DMS153 treated with DMSO at 0.1 percent for 48 hours (cell line): ENCODE data around the gene FCHSD2.
"Not testable (repeated sequence)": the region's sequence is repeated elsewhere in the genome, so short reads cannot be mapped to it uniquely, and the experiment has no call there.

Experiments used
- DNase-seq: peaks from one replicate; lab custom pipeline; 2025; ENCODE audit not compliant: unreplicated experiment; lab: John Stamatoyannopoulos, UW

The FCHSD2 gene

GRCh38 chr11:73072935-73073481 is 69.1 kb downstream of the FCHSD2 start:
- peak; percentile 14 for DNase-seq

DNA sequence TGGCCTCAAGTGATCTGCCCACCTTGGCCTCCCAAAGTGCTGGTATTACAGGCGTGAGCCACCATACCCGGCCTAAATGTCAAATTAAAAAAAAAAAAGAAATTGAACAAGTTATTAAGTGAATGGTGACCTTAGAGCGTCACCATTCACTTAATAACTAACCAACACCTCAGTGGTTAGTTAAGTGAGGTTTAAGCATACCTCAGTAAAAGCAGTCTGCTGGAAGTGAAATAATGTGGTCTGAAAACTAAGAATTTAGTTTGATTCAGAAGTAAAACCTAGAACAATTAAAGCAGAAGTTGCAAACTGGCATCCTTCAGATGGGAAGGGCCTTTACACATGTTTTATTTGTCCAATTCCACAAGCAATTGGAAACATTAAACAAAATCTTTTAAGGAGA is 71.5 kb downstream of the FCHSD2 start:
- DNase-seq: no peak

DNA sequence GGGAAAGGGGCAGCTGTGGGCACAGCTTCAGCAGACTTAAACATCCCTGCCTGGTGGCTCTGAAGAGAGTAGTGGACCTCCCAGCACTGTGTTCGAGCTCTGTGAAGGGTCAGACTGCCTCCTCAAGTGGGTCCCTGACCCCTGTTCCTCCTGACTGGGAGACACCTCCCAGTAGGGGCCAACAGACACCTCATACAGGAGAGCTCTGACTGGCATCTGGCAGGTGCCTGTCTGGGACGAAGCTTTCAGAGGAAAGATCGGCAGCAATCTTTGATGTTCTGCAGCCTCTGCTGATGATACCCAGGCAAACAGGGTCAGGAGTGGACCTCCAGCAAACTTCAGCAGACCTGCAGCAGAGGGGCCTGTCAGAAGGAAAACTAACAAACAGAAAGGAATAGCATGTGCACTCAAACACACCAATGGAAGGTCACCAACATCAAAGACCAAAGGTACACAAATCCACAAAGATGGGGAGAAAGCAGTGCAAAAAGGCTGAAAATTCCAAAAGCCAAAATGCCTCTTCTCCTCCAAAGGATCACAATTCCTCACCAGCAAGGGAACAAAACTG is 80.2 kb downstream of the FCHSD2 start:
- not testable (repeated sequence) for DNase-seq

- not testable (repeated sequence) for DNase-seq
These were observed 80.7 kb downstream of the FCHSD2 start for GRCh38 chr11:73061434-73061833.

DNA sequence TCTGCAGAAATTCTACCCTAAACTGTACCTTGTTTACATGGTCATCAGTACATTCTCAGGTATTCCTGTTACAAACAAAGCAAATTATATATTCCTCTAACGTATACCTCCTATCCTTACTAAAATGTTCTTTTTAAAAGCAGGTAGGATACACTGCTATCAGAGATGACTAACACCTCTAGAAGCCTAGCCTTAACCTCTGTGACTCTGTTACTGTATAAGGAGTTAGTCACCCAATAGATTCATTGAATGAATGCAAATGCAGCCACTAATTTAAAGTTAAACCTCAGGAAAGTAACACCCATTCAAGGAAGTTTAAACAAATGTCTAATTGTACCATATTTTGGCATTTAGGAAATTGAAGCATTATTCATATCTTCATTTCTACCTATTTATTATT is 82.2 kb downstream of the FCHSD2 start:
- DNase-seq: no peak

GRCh38 chr11:73058989-73059674 is 83.0 kb downstream of the FCHSD2 start:
- no peak for DNase-seq

- DNase-seq: no peak
These were observed 86.3 kb downstream of the FCHSD2 start for GRCh38 chr11:73055655-73056354.

DNA sequence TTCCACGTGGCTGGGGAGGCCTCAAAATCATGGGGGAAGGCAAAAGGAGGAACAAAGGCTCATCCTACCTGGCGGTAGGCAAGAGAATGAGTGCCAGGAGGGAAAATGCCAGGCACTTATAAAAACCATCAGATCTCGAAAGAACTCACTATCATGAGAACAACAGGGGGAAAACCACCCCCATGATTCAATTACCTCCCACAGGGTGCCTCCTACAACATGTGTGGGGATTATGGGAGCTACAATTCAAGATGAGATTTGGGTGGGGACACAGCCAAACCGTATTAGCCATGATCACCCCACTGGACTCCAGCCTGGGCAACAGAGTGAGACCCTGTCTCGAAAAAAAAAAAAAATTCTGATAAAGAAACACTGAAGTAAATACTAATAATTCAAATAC is 87.1 kb downstream of the FCHSD2 start:
- no peak for DNase-seq

DNA sequence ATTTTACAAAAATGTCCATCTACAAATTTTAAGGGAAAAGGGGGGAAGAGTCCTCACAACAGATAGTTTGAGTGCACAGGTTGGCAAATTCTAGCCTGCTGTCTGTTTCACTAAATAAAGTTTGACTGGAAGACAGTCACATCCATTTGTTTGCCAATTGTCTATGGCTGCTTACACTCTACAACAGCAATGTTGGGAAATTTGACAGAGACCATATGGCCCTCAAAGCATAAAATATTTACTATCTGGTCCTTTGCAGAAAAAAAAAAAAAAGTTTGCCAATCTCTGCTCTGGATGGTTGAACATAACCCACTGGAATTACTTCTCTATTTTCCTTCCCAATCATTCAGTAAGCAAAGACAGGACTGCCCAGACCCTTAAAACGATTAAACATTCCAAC is 88.2 kb downstream of the FCHSD2 start:
- DNase-seq: no peak

DNA sequence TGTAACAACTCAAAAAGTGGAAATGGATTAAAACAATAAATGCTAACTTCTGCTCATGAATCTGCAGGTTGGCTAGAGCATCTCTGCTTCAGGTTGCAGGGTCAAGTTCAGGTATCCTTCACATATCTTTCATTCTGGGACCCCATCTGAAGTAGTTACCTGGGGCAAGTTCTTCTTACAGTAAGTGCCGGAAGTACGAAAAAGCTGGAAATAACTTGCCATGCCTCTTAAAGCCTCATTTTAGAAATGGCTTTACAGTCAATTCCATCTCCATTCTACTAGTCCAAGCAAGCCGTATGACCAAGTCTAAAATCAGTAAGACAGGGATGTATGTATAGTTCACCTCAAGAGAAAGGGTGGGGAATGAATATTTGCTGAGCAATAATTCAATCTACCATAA is 93.7 kb downstream of the FCHSD2 start:
- no peak for DNase-seq

GRCh38 chr11:73047773-73048371 is 94.2 kb downstream of the FCHSD2 start:
- DNase-seq: peak; percentile 9

DNA sequence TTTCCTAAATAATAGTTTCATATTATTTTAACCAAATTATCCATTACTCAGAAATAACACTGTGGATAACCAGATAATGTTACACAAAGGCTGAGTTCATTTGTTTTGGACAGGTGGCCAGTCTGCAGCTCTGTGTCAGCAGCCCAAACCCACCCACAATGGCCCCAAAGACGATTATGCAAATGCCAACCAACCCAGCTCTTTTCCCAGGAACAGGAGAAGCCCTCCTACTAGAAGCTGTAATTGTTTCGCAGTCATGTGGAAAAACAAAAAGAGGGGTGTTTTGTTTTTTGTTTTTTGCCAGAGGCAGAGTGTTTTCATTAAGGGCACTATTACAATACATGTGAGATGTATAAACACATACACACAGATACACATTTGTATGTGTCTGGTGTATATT is 102.1 kb downstream of the FCHSD2 start:
- DNase-seq: no peak

DNA sequence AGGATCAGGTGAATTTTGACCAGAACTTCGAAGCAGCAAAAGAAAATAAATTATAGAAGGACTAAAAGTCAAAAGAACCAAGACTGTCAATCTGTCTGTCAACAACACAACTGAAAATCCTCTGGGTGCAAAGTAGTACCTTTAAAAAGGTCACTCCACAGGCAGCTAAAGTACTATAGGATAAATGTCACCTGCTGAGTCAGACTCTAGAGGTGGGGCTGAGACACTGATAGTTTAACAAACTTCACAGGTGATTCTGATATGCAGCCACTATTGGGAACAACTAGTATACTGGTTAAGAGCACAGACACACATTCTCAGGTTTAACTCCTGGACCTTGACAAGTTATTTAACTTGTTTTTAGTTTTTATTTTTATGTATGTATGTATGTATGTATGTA is 107.3 kb downstream of the FCHSD2 start:
- DNase-seq: no peak

- DNase-seq: no peak
These were observed 107.8 kb downstream of the FCHSD2 start for GRCh38 chr11:73034331-73034730.

GRCh38 chr11:73030130-73030529 is 112.0 kb downstream of the FCHSD2 start:
- no peak for DNase-seq

- DNase-seq: no peak
These were observed 112.7 kb downstream of the FCHSD2 start for GRCh38 chr11:73029403-73029802.

GRCh38 chr11:73028611-73029010 is 113.5 kb downstream of the FCHSD2 start:
- no peak for DNase-seq

DNA sequence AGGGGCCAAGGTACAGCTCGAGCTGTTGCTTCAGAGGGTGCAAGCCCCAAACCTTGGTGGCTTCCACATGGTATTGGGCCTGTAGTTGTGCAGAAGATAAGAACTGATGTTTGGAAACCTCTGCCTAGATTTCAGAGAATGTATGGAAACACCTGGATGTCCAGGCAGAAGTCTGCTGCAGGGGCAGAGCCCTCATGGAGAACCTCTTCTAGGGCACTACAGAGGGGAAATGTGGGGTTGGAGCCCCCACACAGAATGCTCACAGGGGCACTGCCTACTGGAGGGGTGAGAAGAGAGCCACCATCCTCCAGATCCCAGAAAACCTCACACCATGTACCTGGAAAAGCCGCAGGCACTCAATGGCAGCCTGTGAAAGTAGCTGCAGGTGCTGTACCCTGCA is 114.3 kb downstream of the FCHSD2 start:
- not testable (repeated sequence) for DNase-seq

- DNase-seq: no peak
These were observed 117.5 kb downstream of the FCHSD2 start for GRCh38 chr11:73024639-73025038.

DNA sequence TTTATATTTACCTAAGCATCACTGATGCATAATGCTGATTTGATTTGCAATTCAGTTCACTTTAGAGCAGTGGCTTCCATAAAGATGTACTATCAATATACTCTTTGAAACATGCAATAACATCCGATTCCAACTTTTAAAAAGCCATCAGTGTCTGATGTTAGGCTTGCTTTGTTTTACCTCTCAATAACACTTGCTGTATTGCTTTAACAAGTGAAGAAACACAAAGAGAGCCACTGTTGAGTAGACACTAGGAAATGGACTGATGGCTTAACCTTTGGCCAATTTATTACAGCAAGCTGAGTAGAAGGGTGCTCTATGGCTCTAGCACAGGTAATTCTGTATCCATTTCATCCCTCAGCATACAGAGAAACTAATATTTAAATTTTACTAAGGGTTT is 122.1 kb downstream of the FCHSD2 start:
- DNase-seq: no peak

- no peak for DNase-seq
These were observed 122.7 kb downstream of the FCHSD2 start for GRCh38 chr11:73019449-73019848.

DNA sequence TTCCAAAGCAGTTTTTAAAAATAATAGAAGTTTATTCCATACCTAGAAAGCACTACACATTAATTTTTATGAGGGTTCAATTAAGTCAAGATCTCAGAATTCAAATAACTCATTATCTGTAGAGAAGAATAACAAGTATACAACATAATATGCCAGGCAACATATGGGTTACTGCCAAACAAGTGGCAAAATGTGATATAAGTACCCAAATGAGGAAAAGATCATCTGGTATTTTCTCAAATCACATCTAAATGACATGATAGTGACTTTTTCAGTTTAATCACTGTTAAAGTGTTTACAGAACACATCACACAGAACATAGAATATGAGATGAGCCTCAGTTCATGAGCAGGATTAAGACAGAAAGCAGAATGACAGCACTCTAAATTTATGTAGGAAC is 123.3 kb downstream of the FCHSD2 start:
- DNase-seq: no peak
